Activated naive CD8-positive, alpha-beta T cell treated with anti-CD3 and anti-CD28 coated beads, Interleukin-2, amount 50 U/mL, for 24 hours (primary cell): Measurements from ENCODE around the gene LSP1.
"Not testable (repeated sequence)": the region's sequence is repeated elsewhere in the genome, so short reads cannot be mapped to it uniquely, and the experiment has no call there.

Experiments
- ATAC-seq: fragments of 150-1000 bp; cut with Tn5 transposase; one replicate; pipeline ENCODE4 v1.10.0; 2021
- DNase-seq: peaks from one replicate; pipeline ENCODE4 v3.0.0; 2021
- H3K27ac Mint-ChIP-seq: one replicate; pipeline ENCODE4 v1.8.0; 2021; ENCODE audit warnings: mild to moderate bottlenecking, mixed read lengths
- H3K27me3 Mint-ChIP-seq: one replicate; pipeline ENCODE4 v1.8.0; 2021; ENCODE audit warnings: mixed read lengths
- H3K36me3 Mint-ChIP-seq: one replicate; pipeline ENCODE4 v1.8.0; 2021; ENCODE audit warnings: low read depth, mixed read lengths
- H3K4me1 Mint-ChIP-seq: one replicate; pipeline ENCODE4 v1.8.0; 2021; ENCODE audit warnings: mixed read lengths
- H3K4me3 Mint-ChIP-seq: one replicate; pipeline ENCODE4 v1.8.0; 2021; ENCODE audit warnings: mild to moderate bottlenecking, moderate library complexity, mixed read lengths
- H3K9me3 Mint-ChIP-seq: one replicate; pipeline ENCODE4 v1.8.0; 2021; ENCODE audit warnings: mixed read lengths

LSP1 gene

GRCh38 chr11:1869427-1870325, 16.8 kb downstream of the LSP1 start:
- Mint-ChIP-seq H3K27me3 (no peaks in the 10 kb centered on the region), H3K9me3 (no peaks in the 10 kb centered on the region), H3K36me3 (no peaks in the 10 kb centered on the region), H3K27ac (no peak overlapping the region), H3K4me3 (no peak overlapping the region), H3K4me1 (peaks cover 40% of the 10 kb centered on the region)
- ATAC-seq (no peak), DNase-seq (no peak)

- Mint-ChIP-seq H3K36me3 (no peaks in the 10 kb centered on the region), H3K4me3 (peak overlapping the region; percentile 37), H3K9me3 (no peaks in the 10 kb centered on the region), H3K27me3 (no peaks in the 10 kb centered on the region), H3K27ac (no peak overlapping the region), H3K4me1 (peaks cover 40% of the 10 kb centered on the region)
- no peak for ATAC-seq
- DNase-seq: no peak
Observed at GRCh38 chr11:1870326-1870696, 17.4 kb downstream of the LSP1 start.

- H3K27me3 Mint-ChIP-seq: no peaks in the 10 kb centered on the region
- H3K27ac Mint-ChIP-seq: peak overlapping the region; percentile 61
- DNase-seq: peak; percentile 44
- no peaks in the 10 kb centered on the region for H3K9me3 Mint-ChIP-seq
- peaks cover 37% of the 10 kb centered on the region for H3K4me1 Mint-ChIP-seq
- peak overlapping the region; percentile 37 for H3K4me3 Mint-ChIP-seq
- ATAC-seq: peak; percentile 50
- no peaks in the 10 kb centered on the region for H3K36me3 Mint-ChIP-seq
Observed at GRCh38 chr11:1870721-1871466, 18.0 kb downstream of the LSP1 start.

- peaks cover 38% of the 10 kb centered on the region for H3K4me1 Mint-ChIP-seq
- no peak overlapping the region for H3K4me3 Mint-ChIP-seq
- no peaks in the 10 kb centered on the region for H3K27me3 Mint-ChIP-seq
Observed at GRCh38 chr11:1871531-1871930, 18.6 kb downstream of the LSP1 start.

GRCh38 chr11:1872267-1872985, 19.5 kb downstream of the LSP1 start:
- DNase-seq (no peak), ATAC-seq (no peak)
- no peak overlapping the region for H3K27ac Mint-ChIP-seq
- H3K4me3 Mint-ChIP-seq: no peak overlapping the region
- H3K9me3 Mint-ChIP-seq: no peaks in the 10 kb centered on the region
- no peaks in the 10 kb centered on the region for H3K36me3 Mint-ChIP-seq
- no peaks in the 10 kb centered on the region for H3K27me3 Mint-ChIP-seq
- peaks cover 38% of the 10 kb centered on the region for H3K4me1 Mint-ChIP-seq

More at GRCh38 chr11:1871531-1871930, 18.6 kb downstream of the LSP1 start:
- no peaks in the 10 kb centered on the region for H3K36me3 Mint-ChIP-seq
- no peak for DNase-seq
- H3K27ac Mint-ChIP-seq: no peak overlapping the region
- no peaks in the 10 kb centered on the region for H3K9me3 Mint-ChIP-seq
- ATAC-seq: no peak

- no peaks in the 10 kb centered on the region for H3K36me3 Mint-ChIP-seq
- no peak overlapping the region for H3K27ac Mint-ChIP-seq
- peaks cover 35% of the 10 kb centered on the region for H3K4me1 Mint-ChIP-seq
- ATAC-seq: no peak
- H3K27me3 Mint-ChIP-seq: no peaks in the 10 kb centered on the region
- DNase-seq: no peak
- H3K9me3 Mint-ChIP-seq: no peaks in the 10 kb centered on the region
- no peak overlapping the region for H3K4me3 Mint-ChIP-seq
Observed at GRCh38 chr11:1873048-1873812, 20.3 kb downstream of the LSP1 start.

- not testable (repeated sequence) for ATAC-seq, H3K27ac Mint-ChIP-seq, DNase-seq, H3K27me3 Mint-ChIP-seq, H3K4me3 Mint-ChIP-seq, H3K9me3 Mint-ChIP-seq, H3K36me3 Mint-ChIP-seq
- peaks cover 35% of the 10 kb centered on the region for H3K4me1 Mint-ChIP-seq
Observed at GRCh38 chr11:1873813-1874150, 20.9 kb downstream of the LSP1 start.

GRCh38 chr11:1874441-1875092, 21.7 kb downstream of the LSP1 start:
- ATAC-seq, H3K27ac Mint-ChIP-seq, H3K36me3 Mint-ChIP-seq, H3K4me3 Mint-ChIP-seq, H3K27me3 Mint-ChIP-seq, H3K9me3 Mint-ChIP-seq, DNase-seq: not testable (repeated sequence)
- H3K4me1 Mint-ChIP-seq: peaks cover 27% of the 10 kb centered on the region

GRCh38 chr11:1875093-1875850, 22.4 kb downstream of the LSP1 start:
- Mint-ChIP-seq H3K4me3 (no peak overlapping the region), H3K4me1 (peaks cover 23% of the 10 kb centered on the region), H3K9me3 (no peaks in the 10 kb centered on the region), H3K27ac (no peak overlapping the region), H3K27me3 (no peaks in the 10 kb centered on the region), H3K36me3 (no peaks in the 10 kb centered on the region)
- ATAC-seq (no peak), DNase-seq (no peak)

- H3K27ac Mint-ChIP-seq, H3K4me3 Mint-ChIP-seq, DNase-seq, ATAC-seq, H3K27me3 Mint-ChIP-seq, H3K36me3 Mint-ChIP-seq, H3K9me3 Mint-ChIP-seq: not testable (repeated sequence)
- H3K4me1 Mint-ChIP-seq: peaks cover 20% of the 10 kb centered on the region
Observed at GRCh38 chr11:1875851-1876301, 23.0 kb downstream of the LSP1 start.

- no peak overlapping the region for H3K4me3 Mint-ChIP-seq
- no peak for ATAC-seq
- H3K4me1 Mint-ChIP-seq: peaks cover 18% of the 10 kb centered on the region
- DNase-seq: peak; percentile 44
- H3K9me3 Mint-ChIP-seq: no peaks in the 10 kb centered on the region
- no peaks in the 10 kb centered on the region for H3K36me3 Mint-ChIP-seq
- H3K27me3 Mint-ChIP-seq: no peaks in the 10 kb centered on the region
- H3K27ac Mint-ChIP-seq: no peak overlapping the region
Observed at GRCh38 chr11:1876361-1877063, 23.6 kb downstream of the LSP1 start.

GRCh38 chr11:1877211-1878136, 24.6 kb downstream of the LSP1 start:
- H3K27ac Mint-ChIP-seq: no peak overlapping the region
- H3K36me3 Mint-ChIP-seq: no peaks in the 10 kb centered on the region
- H3K27me3 Mint-ChIP-seq: no peaks in the 10 kb centered on the region
- ATAC-seq (no peak), DNase-seq (no peak)
- H3K4me1 Mint-ChIP-seq: peaks cover 16% of the 10 kb centered on the region
- no peak overlapping the region for H3K4me3 Mint-ChIP-seq
- no peaks in the 10 kb centered on the region for H3K9me3 Mint-ChIP-seq
